Prostate gland (tissue), 2 donors: Measurements from ENCODE around the gene SPACDR. TPM values are rescaled to one million over a fixed set of nuclear protein-coding genes. Genes with fewer than 3 reads are reported as not detected.

Experiments
- DNase-seq: peaks from one replicate; pipeline ENCODE4 v3.0.0-alpha.2; 2019; ENCODE audit warnings: low spot score
- H3K27ac ChIP-seq, 2 donors: fragments of 200-600 bp; sonication (generic); 2 replicates each; pipeline ENCODE4 v1.5.1; 2017 to 2019
- H3K27me3 ChIP-seq: fragments of 200-600 bp; sonication (generic); replicated peaks from 2 replicates; pipeline ENCODE4 v1.5.1; 2019; ENCODE audit not compliant: insufficient read depth
- H3K36me3 ChIP-seq, 2 donors: fragments of 200-600 bp; sonication (generic); 1 replicate in 1 of 2; 2 replicates in 1 of 2; pipeline versions ENCODE4 v1.5.1 to v1.8.1; 2017 to 2019
- H3K4me1 ChIP-seq: fragments of 200-600 bp; sonication (generic); replicated peaks from 2 replicates; pipeline ENCODE4 v1.5.1; 2019
- H3K4me3 ChIP-seq, 2 donors: fragments of 200-600 bp; sonication (generic); 2 replicates each; pipeline ENCODE4 v1.5.1; 2017 to 2019
- H3K9me3 ChIP-seq: fragments of 200-600 bp; sonication (generic); 2 replicates; pipeline ENCODE4 v1.5.1; 2017
- POLR2A ChIP-seq: fragments of 450-650 bp; IDR thresholded peaks from one replicate; pipeline ENCODE4 v1.6.1; 2016; ENCODE audit warnings: antibody characterized with exemption, mild to moderate bottlenecking
- POLR2AphosphoS5 ChIP-seq: sonication (generic); formaldehyde crosslinking; IDR thresholded peaks from one replicate; pipeline ENCODE4 v1.6.1; 2017; ENCODE audit warnings: antibody characterized with exemption
- WGBS: methylation state at CpG from one replicate; pipeline ENCODE4 v1.1.5; 2018; 5-methylcytosine and 5-hydroxymethylcytosine counted together
- intact Hi-C: fragments of 100-400 bp; cut with DNase I; formaldehyde crosslinking; loops from one replicate; pipeline ENCODE4 v1.14.2; 2022
- total RNA-seq, 2 donors: library from RNA; depleted of rRNA; stranded (reverse); fragments of >200 nt; gene quantifications; one replicate each; pipeline ENCODE4 v1.1.0, GENCODE V29; 2016
- TF ChIP-seq, protein P1 (sequence below), 4 experiments: fragments of 200-600 bp in 2 of 4; fragments of 450-650 bp in 2 of 4; sonication (generic) in 2 of 4; IDR thresholded peaks; 1 replicate in 3 of 4; 2 replicates in 1 of 4; pipeline ENCODE4 v1.5.1; 2016 to 2019; ENCODE audit warnings: antibody characterized with exemption in 4 of 4, mild to moderate bottlenecking in 2 of 4, moderate library complexity in 2 of 4

The SPACDR gene
- total RNA-seq = 10 to 100 TPM in 1 of 2 donors, not detected in 1; 11.9 TPM

DNA sequence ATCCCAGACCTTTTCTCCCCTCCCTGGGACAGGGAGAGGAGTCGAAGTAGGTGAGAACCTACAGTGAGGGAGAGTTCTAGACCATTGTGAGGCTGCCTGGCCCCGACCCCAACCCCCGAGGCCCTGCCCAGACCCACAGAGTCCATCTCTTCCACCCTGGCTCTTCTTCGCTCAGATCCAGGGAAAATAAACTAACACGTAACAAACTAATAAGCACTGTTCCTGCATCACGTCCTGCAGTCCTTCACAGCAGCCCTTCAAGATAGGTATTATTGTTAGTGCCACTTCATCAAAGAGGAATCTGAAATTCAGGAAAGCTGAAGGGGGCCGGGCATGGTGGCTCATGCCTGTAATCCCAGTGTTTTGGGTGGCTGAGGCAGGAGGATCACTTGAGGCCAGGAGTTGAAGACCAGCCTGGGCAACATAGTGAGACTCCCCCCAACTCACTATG, at the start of gene SPACDR:
Gene SPACDR, minus strand, starts transcription at position 51 of the 451 bp plus-strand sequence. CDS start 235 bp downstream, outside the sequence.
- no peak within 1 kb of the TSS for H3K27ac ChIP-seq
- H3K4me3 ChIP-seq = no peak within 1 kb of the TSS
- no peaks in the 10 kb centered on the region for H3K27me3 ChIP-seq
- intact Hi-C loops = no loop called here
- no peaks in the 10 kb centered on the region for H3K36me3 ChIP-seq
- peaks cover 5% of the 10 kb centered on the region for H3K4me1 ChIP-seq
- TF ChIP-seq, protein P1, sequence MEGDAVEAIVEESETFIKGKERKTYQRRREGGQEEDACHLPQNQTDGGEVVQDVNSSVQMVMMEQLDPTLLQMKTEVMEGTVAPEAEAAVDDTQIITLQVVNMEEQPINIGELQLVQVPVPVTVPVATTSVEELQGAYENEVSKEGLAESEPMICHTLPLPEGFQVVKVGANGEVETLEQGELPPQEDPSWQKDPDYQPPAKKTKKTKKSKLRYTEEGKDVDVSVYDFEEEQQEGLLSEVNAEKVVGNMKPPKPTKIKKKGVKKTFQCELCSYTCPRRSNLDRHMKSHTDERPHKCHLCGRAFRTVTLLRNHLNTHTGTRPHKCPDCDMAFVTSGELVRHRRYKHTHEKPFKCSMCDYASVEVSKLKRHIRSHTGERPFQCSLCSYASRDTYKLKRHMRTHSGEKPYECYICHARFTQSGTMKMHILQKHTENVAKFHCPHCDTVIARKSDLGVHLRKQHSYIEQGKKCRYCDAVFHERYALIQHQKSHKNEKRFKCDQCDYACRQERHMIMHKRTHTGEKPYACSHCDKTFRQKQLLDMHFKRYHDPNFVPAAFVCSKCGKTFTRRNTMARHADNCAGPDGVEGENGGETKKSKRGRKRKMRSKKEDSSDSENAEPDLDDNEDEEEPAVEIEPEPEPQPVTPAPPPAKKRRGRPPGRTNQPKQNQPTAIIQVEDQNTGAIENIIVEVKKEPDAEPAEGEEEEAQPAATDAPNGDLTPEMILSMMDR (IDR thresholded peaks at IDR 0.05) = no peak
- TF ChIP-seq POLR2AphosphoS5 (no peak), POLR2A (no peak)
- DNase-seq = no peak
- H3K9me3 ChIP-seq = no peaks in the 10 kb centered on the region
- 82% methylated on average over 7 of the region's 7 CpGs for WGBS

GRCh38 chr7:100513212-100513810, 49.3 kb upstream of the SPACDR start:
- Histone ChIP-seq H3K9me3 (no peaks in the 10 kb centered on the region), H3K4me1 (no peaks in the 10 kb centered on the region), H3K4me3 (no peak overlapping the region), H3K27ac (no peak overlapping the region), H3K36me3 (no peaks in the 10 kb centered on the region), H3K27me3 (no peaks in the 10 kb centered on the region)
- intact Hi-C loops = no loop called here
- no peak for DNase-seq
- 88% methylated on average over 9 of the region's 9 CpGs for WGBS
- TF ChIP-seq, protein P1 (IDR thresholded peaks at IDR 0.05) = no peak
- no peak for TF ChIP-seq POLR2AphosphoS5
- no peak for TF ChIP-seq POLR2A

GRCh38 chr7:100510437-100511239, 46.6 kb upstream of the SPACDR start:
- intact Hi-C loops = no loop called here
- Histone ChIP-seq H3K4me3 (no peak overlapping the region), H3K27me3 (no peaks in the 10 kb centered on the region), H3K9me3 (no peaks in the 10 kb centered on the region), H3K4me1 (no peaks in the 10 kb centered on the region), H3K36me3 (no peaks in the 10 kb centered on the region), H3K27ac (no peak overlapping the region)
- DNase-seq = no peak
- no peak for TF ChIP-seq POLR2A
- TF ChIP-seq, protein P1 (IDR thresholded peaks at IDR 0.05) = no peak
- TF ChIP-seq POLR2AphosphoS5 = no peak
- 92% methylated on average over 9 of the region's 9 CpGs for WGBS

GRCh38 chr7:100509231-100509630, 45.2 kb upstream of the SPACDR start:
- H3K36me3 ChIP-seq = no peaks in the 10 kb centered on the region
- no peaks in the 10 kb centered on the region for H3K27me3 ChIP-seq
- DNase-seq = peak; percentile 67
- no peaks in the 10 kb centered on the region for H3K9me3 ChIP-seq
- no peaks in the 10 kb centered on the region for H3K4me1 ChIP-seq
- H3K27ac ChIP-seq = peak overlapping the region in 1 of 2 donors; percentile 2
- H3K4me3 ChIP-seq = no peak overlapping the region
- 24% methylated on average over 15 of the region's 15 CpGs for WGBS
- intact Hi-C loops = no loop called here
- peak; percentile 65 for TF ChIP-seq POLR2AphosphoS5
- TF ChIP-seq, protein P1 (IDR thresholded peaks at IDR 0.05) = no peak
- no peak for TF ChIP-seq POLR2A
